Heart right ventricle (tissue), 16 donors: ENCODE data around the gene PFKFB2. TPM values are rescaled to one million over a fixed set of nuclear protein-coding genes. Genes with fewer than 3 reads are reported as not detected.
A peak's percentile ranks its signal among the peaks of the same experiment; 100 is the strongest.

Experiments used
- ATAC-seq, 8 donors: fragments of 200-7000 bp; cut with Tn5 transposase; one replicate each; pipeline ENCODE4 v1.9.1; 2020; ENCODE audit warnings: mild to moderate bottlenecking in 8 of 8, moderate library complexity in 8 of 8, moderate number of reproducible peaks in 1 of 8
- DNase-seq, 2 donors: peaks; one replicate each; pipeline ENCODE4 v3.0.0-alpha.2; 2020
- H3K27ac ChIP-seq, 10 donors: fragments of 200-600 bp; sonication (generic) in 2 of 10; one replicate each; pipeline versions ENCODE4 v1.5.0 to v1.8.0; 2020 to 2022; ENCODE audit warnings: mild to moderate bottlenecking in 3 of 10
- H3K27me3 ChIP-seq, 7 donors: fragments of 200-600 bp; one replicate each; pipeline ENCODE4 v1.8.0; 2021 to 2022; ENCODE audit warnings: mild to moderate bottlenecking in 2 of 7
- H3K36me3 ChIP-seq, 9 donors: fragments of 200-600 bp; sonication (generic) in 1 of 9; one replicate each; pipeline versions ENCODE4 v1.5.0 to v1.8.0; 2020 to 2022; ENCODE audit warnings: mild to moderate bottlenecking in 2 of 9
- H3K4me1 ChIP-seq, 9 donors: fragments of 200-600 bp; sonication (generic) in 1 of 9; one replicate each; pipeline versions ENCODE4 v1.5.0 to v1.8.0; 2020 to 2022; ENCODE audit warnings: mild to moderate bottlenecking in 4 of 9
- H3K4me3 ChIP-seq, 10 donors: fragments of 200-600 bp; sonication (generic) in 2 of 10; one replicate each; pipeline versions ENCODE4 v1.5.0 to v1.8.0; 2020 to 2022; ENCODE audit warnings: mild to moderate bottlenecking in 7 of 10, moderate library complexity in 2 of 10
- H3K9me3 ChIP-seq, 11 donors: fragments of 200-600 bp in 10 of 11; sonication (generic) in 2 of 11; one replicate each; pipeline versions ENCODE4 v1.5.0 to v1.8.0; 2013 to 2022; ENCODE audit warnings: mild to moderate bottlenecking in 2 of 11, control low read depth in 1 of 11, moderate library complexity in 1 of 11
- CTCF ChIP-seq, 9 donors: fragments of 200-600 bp; sonication (generic) in 2 of 9; IDR thresholded peaks; one replicate each; pipeline versions ENCODE4 v1.5.0 to v1.8.0; 2021 to 2022; ENCODE audit warnings: antibody characterized with exemption in 9 of 9, mild to moderate bottlenecking in 5 of 9, moderate library complexity in 1 of 9
- WGBS, 2 donors: extraction: QIAGEN DNeasy Blood & Tissue Kit; methylation state at CpG; one replicate each; pipeline ENCODE4 v1.1.7; 2013; ENCODE audit warnings: inconsistent platforms in 1 of 2; 5-methylcytosine and 5-hydroxymethylcytosine counted together
- intact Hi-C, 10 donors: fragments of 100-400 bp; cut with DNase I; formaldehyde crosslinking; loops; one replicate each; pipeline versions ENCODE4 v1.11.1 to v1.14.2; 2022
- polyA plus RNA-seq, 2 donors: library from polyadenylated mRNA; stranded (reverse); fragments of 200-250 nt; gene quantifications; one replicate each; pipeline ENCODE4 v1.2.3, GENCODE V29; 2013
- total RNA-seq, 10 donors: library from RNA; stranded (reverse); fragmentation: NEBNext Ultra II Directional in 3 of 10; extraction: Animal tissue kit (Norgen Biotek cat#: 25700) in 3 of 10; gene quantifications; one replicate each; pipeline versions ENCODE4 v1.2.1 to v1.2.4, GENCODE V29; 2021 to 2023
- donor health status: Arrhythmogenic right ventricular cardiomyopathy.
- donor health status: ischemic (EF 13 %, LVEDD 7.1; RV severe dilation, severe dysfunction).
- donor health status: healthy with polysubstance abuse.
- donor health status: DM: no; HTN: yes; CAD: no.
- donor health status: DM: no; HTN: no; CAD: no.
- donor health status: ischemic (EF 25% LVEDD 6.9; RV normal size, moderate dysfunction).
- donor health status: ischemic (EF 25% LVEDD 5.7; RV mildly dilated, moderate dysfunction).
- donor health status: healthy.
- donor health status: DM: yes; HTN: yes; CAD: no.
- donor health status: Ischemic cardiomyopathy.
- donor health status: ischemic (EF 35%, LVEDD 5.7; RV mildly dilated, moderate dysfunction).
- donor health status: nonischemic (EF 11% LVEDD 7.7; RV severe dilation, severe dysfunction).
- donor health status: DM: yes; HTN: yes; CAD: no.
- donor health status: PGD.
- donor health status: ischemic (EF 29% LVEDD 5.4; RV normal size, mild dysfunction).
- donor health status: nonischemic (EF 23%, LVEDD 6.1; RV moderate dilation, normal function).

Gene PFKFB2
- total and polyA plus RNA-seq, 12 donors: 5.2 to 161 (median 69.2) TPM

- intact Hi-C loops: loop anchor here in 2 of 10 donors (10.0 kb wide), 2 partner anchors 149 to 439 kb away; partner anchors contain the start of genes DYRK3 (in 1 of the 2) and FCMR (in 1 of the 2)
- ATAC-seq: no peak
- H3K4me1 ChIP-seq: peaks cover 0 to 91% (median 37%) of the 10 kb centered on the region in 9 donors
- DNase-seq: no peak
- TF ChIP-seq CTCF (IDR thresholded peaks at IDR 0.05): no peak
- H3K9me3 ChIP-seq: no peaks in the 10 kb centered on the region
- no peaks in the 10 kb centered on the region for H3K27me3 ChIP-seq
- H3K27ac ChIP-seq: peak overlapping the region in 1 of 10 donors; percentile 0
- H3K4me3 ChIP-seq: no peak overlapping the region
- WGBS, 2 donors: 50 to 55% methylated on average over 4 of the region's 4 CpGs
- peaks cover 0 to 86% (median 23%) of the 10 kb centered on the region in 9 donors for H3K36me3 ChIP-seq
Observed at GRCh38 chr1:207073906-207074820, 21.1 kb downstream of the PFKFB2 start.

- peak in 1 of 8 donors; percentile 18 for ATAC-seq
- H3K36me3 ChIP-seq: peaks cover 0 to 85% (median 19%) of the 10 kb centered on the region in 9 donors
- intact Hi-C loops: loop anchor here in 2 of 10 donors (2.0 to 10.0 kb wide), 3 partner anchors 26 to 442 kb away; partner anchors contain the start of genes DYRK3 (in 1 of the 2), FCMR (in 1 of the 2) and YOD1 (in 1 of the 2)
Observed at GRCh38 chr1:207076181-207076955, 23.3 kb downstream of the PFKFB2 start.

GRCh38 chr1:207077012-207077411, 23.9 kb downstream of the PFKFB2 start:
- H3K4me1 ChIP-seq: peaks cover 0 to 65% (median 21%) of the 10 kb centered on the region in 9 donors
- DNase-seq: no peak
- peak in 3 of 8 donors; percentile 53 to 74 (median 67) for ATAC-seq
- no peaks in the 10 kb centered on the region for H3K27me3 ChIP-seq
- intact Hi-C loops: loop anchor here in 3 of 10 donors (1.0 to 10.0 kb wide), 4 partner anchors 26 to 442 kb away; partner anchors contain the start of genes DYRK3 (in 1 of the 3), FCMR (in 1 of the 3) and YOD1 (in 1 of the 3)
- peaks cover 0 to 85% (median 12%) of the 10 kb centered on the region in 9 donors for H3K36me3 ChIP-seq
- 97 to 98% methylated on average over 1 of the region's 1 CpG for WGBS, 2 donors
- no peaks in the 10 kb centered on the region for H3K9me3 ChIP-seq
- no peak overlapping the region for H3K4me3 ChIP-seq
- no peak for TF ChIP-seq CTCF (IDR thresholded peaks at IDR 0.05)
- H3K27ac ChIP-seq: peak overlapping the region in 5 of 10 donors; percentile 12 to 69 (median 42)

More at GRCh38 chr1:207076181-207076955, 23.3 kb downstream of the PFKFB2 start:
- Histone ChIP-seq H3K9me3 (no peaks in the 10 kb centered on the region), H3K4me1 (peaks cover 0 to 70% (median 21%) of the 10 kb centered on the region in 9 donors), H3K4me3 (no peak overlapping the region), H3K27me3 (no peaks in the 10 kb centered on the region), H3K27ac (peak overlapping the region in 4 of 10 donors; percentile 18 to 69 (median 47))
- no peak for TF ChIP-seq CTCF (IDR thresholded peaks at IDR 0.05)
- 54 to 72% methylated on average over 5 of the region's 5 CpGs for WGBS, 2 donors
- no peak for DNase-seq
